B cell (primary cell): ENCODE measurements around the gene ITGB6. TPM values are rescaled to one million over a fixed set of nuclear protein-coding genes. Genes with fewer than 3 reads are reported as not detected.

Experiments used
- ATAC-seq: fragments of 200-7000 bp; cut with Tn5 transposase; one replicate; pipeline ENCODE4 v1.10.0; 2021; ENCODE audit warnings: low read depth, mild to moderate bottlenecking, moderate number of reproducible peaks, moderate library complexity
- CTCF ChIA-PET: fragments of 350-600 bp; sonication (Branson Sonifier 250); formaldehyde crosslinking; loops from one replicate; lab custom pipeline; 2021; ENCODE audit warnings: antibody characterized with exemption, inconsistent platforms; lab: Charles Lee
- POLR2A ChIA-PET: fragments of 350-600 bp; sonication (Branson Sonifier 250); formaldehyde crosslinking; loops from one replicate; lab custom pipeline; 2021; ENCODE audit warnings: antibody characterized with exemption; lab: Charles Lee
- DNase-seq: peaks from one replicate; pipeline ENCODE4 v3.0.0; 2013
- H2AFZ ChIP-seq: 2 replicates; pipeline ENCODE4 v1.6.1; 2012; ENCODE audit warnings: mild to moderate bottlenecking, low read depth, low read length; ENCODE audit not compliant: insufficient read depth, poor library complexity, severe bottlenecking
- H3K27ac ChIP-seq, 2 donors: 1 replicate in 1 of 2; 2 replicates in 1 of 2; pipeline ENCODE4 v1.5.1; 2012 to 2013; ENCODE audit warnings: low read length in 2 of 2, mild to moderate bottlenecking in 2 of 2, moderate library complexity in 1 of 2
- H3K27me3 ChIP-seq, 4 experiments: fragments of 200-600 bp in 1 of 4; sonication (generic) in 1 of 4; replicated peaks in 1 of 4; 1 replicate in 2 of 4; 2 replicates in 2 of 4; pipeline versions ENCODE4 v1.6.1 to v1.7.0; 2013 to 2016; ENCODE audit warnings: low read length in 3 of 4, mild to moderate bottlenecking in 2 of 4, mixed read lengths in 1 of 4, moderate library complexity in 1 of 4; ENCODE audit not compliant: insufficient read depth in 4 of 4, control insufficient read depth in 3 of 4; ENCODE audit errors: control extremely low read depth in 1 of 4
- H3K36me3 ChIP-seq, 2 experiments: replicated peaks in 1 of 2; 1 replicate in 1 of 2; 2 replicates in 1 of 2; pipeline versions ENCODE4 v1.6.1 to v1.7.1; 2013; ENCODE audit warnings: low read length in 1 of 2; ENCODE audit not compliant: insufficient read depth in 2 of 2, control insufficient read depth in 1 of 2; ENCODE audit errors: control extremely low read depth in 1 of 2, extremely low read depth in 1 of 2
- H3K4me1 ChIP-seq, 2 donors: fragments of 200-600 bp in 1 of 2; sonication (generic) in 1 of 2; 1 replicate in 1 of 2; 2 replicates in 1 of 2; pipeline versions ENCODE4 v1.5.1 to v1.6.1; 2013 to 2017; ENCODE audit warnings: low read length in 2 of 2; ENCODE audit not compliant: control insufficient read depth in 2 of 2, insufficient read depth in 2 of 2
- H3K4me2 ChIP-seq: replicated peaks from 2 replicates; pipeline ENCODE3; 2012; ENCODE audit warnings: mild to moderate bottlenecking, low read depth, low read length; ENCODE audit not compliant: poor library complexity, severe bottlenecking
- H3K4me3 ChIP-seq, 5 experiments: fragments of 200-600 bp in 1 of 5; sonication (generic) in 1 of 5; 1 replicate in 3 of 5; 2 replicates in 2 of 5; pipeline versions ENCODE4 v1.5.1 to v1.7.0; 2011 to 2016; ENCODE audit warnings: low read length in 4 of 5, mild to moderate bottlenecking in 4 of 5, low read depth in 2 of 5, control low read depth in 1 of 5, moderate library complexity in 1 of 5; ENCODE audit not compliant: insufficient read depth in 1 of 5; ENCODE audit errors: control extremely low read depth in 1 of 5, extremely low read depth in 1 of 5
- H3K79me2 ChIP-seq: fragments of 200-600 bp; sonication (generic); one replicate; pipeline ENCODE4 v1.6.0; 2016; ENCODE audit warnings: low read length; ENCODE audit not compliant: control insufficient read depth, insufficient read depth
- H3K9ac ChIP-seq: fragments of 200-600 bp; sonication (generic); 2 replicates; pipeline ENCODE4 v1.6.1; 2017; ENCODE audit warnings: mild to moderate bottlenecking, low read length, moderate library complexity
- H3K9me3 ChIP-seq, 3 donors: one replicate each; pipeline versions ENCODE4 v1.6.1 to v1.7.1; 2013; ENCODE audit warnings: low read length in 2 of 3; ENCODE audit not compliant: control insufficient read depth in 2 of 3, insufficient read depth in 1 of 3; ENCODE audit errors: control extremely low read depth in 1 of 3
- H4K20me1 ChIP-seq: 2 replicates; pipeline ENCODE4 v1.6.0; 2012; ENCODE audit warnings: mild to moderate bottlenecking, low read length; ENCODE audit not compliant: insufficient read depth, control insufficient read depth, poor library complexity, severe bottlenecking
- H3K27ac Mint-ChIP-seq: one replicate; pipeline ENCODE4 v1.8.0; 2021; ENCODE audit warnings: mixed read lengths
- H3K27me3 Mint-ChIP-seq: one replicate; pipeline ENCODE4 v1.8.0; 2021; ENCODE audit warnings: mixed read lengths
- H3K4me1 Mint-ChIP-seq: one replicate; pipeline ENCODE4 v1.8.0; 2021; ENCODE audit warnings: mixed read lengths
- H3K4me3 Mint-ChIP-seq: one replicate; pipeline ENCODE4 v1.8.0; 2021; ENCODE audit warnings: mixed read lengths
- H3K9me3 Mint-ChIP-seq: one replicate; pipeline ENCODE4 v1.8.0; 2022; ENCODE audit warnings: mixed read lengths; ENCODE audit not compliant: insufficient read depth
- EZH2 ChIP-seq: IDR thresholded peaks from 2 replicates; pipeline ENCODE4 v1.6.1; 2012; ENCODE audit warnings: borderline replicate concordance, low read depth, mild to moderate bottlenecking, moderate library complexity, low read length; ENCODE audit not compliant: insufficient read depth, poor library complexity, severe bottlenecking
- WGBS: methylation state at CpG from one replicate; pipeline ENCODE4 v1.1.5; 2013; ENCODE audit warnings: missing lambda C conversion rate; ENCODE audit not compliant: insufficient coverage; 5-methylcytosine and 5-hydroxymethylcytosine counted together
- intact Hi-C: fragments of 100-400 bp; cut with micrococcal nuclease; formaldehyde crosslinking; loops from one replicate; pipeline ENCODE4 v1.10.0; 2022
- polyA plus RNA-seq: library from polyadenylated mRNA; depleted of rRNA; stranded (reverse); fragments of >200 nt; gene quantifications from 2 replicates; pipeline ENCODE4 v1.2.3, GENCODE V29; 2012
- total RNA-seq, 2 donors: library from RNA; stranded (reverse); fragments of 120-200 nt in 1 of 2; gene quantifications; 1 replicate in 1 of 2; 2 replicates in 1 of 2; pipeline versions ENCODE4 v1.2.3 to v1.2.4, GENCODE V29; 2013 to 2022
- TF ChIP-seq, protein P1 (sequence below): fragments of 200-600 bp; IDR thresholded peaks from one replicate; pipeline ENCODE4 v1.8.0; 2022; ENCODE audit warnings: antibody characterized with exemption, mild to moderate bottlenecking

The ITGB6 gene
- total and polyA plus RNA-seq, 2 donors (not counting 1 experiment from before 2014, with no cell fraction given) = not detected

DNA sequence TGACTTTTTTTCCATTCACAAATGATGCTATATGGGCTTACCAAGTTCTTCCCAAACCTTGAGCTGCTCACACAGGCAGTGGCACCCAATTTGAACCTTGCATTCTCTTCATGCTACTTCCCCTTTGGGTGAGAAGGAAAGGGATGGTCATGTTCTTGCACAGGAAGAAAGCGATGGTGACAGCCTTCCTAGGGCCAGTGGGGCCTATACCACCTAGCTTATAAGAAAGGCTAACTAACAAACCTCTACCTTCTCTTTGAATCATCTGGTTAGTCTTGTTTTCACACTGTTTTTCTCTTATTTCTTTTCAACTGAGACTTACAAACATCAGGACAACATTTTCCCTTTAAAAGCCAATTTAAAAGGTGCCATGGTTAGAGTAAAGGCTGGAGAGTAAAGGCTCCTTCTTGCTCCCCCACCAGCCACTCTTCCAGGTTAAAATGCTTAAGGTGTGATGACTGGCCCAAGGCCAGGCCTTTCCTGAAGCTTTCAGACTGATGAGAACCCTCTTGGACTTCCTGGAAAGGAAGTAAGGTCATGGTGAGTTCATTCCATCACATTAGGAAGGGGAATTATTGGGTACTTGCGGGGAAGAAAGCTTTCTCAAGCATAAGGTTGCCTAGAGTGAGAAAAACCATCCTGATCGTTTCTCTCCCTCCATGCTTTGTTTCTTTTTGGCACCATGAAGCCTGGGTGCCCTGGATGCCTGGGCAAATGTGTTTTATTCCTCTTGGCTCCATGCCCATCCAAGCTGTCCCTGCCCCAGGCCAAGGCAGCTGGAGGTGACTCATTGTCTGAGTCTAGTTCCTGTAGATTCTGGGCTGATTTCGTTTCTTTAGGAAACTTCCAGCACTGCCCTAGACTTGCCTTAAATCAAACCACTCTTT is 41.4 kb upstream of the ITGB6 start:
- 100% methylated on average over 2 of the region's 4 CpGs for WGBS
- H3K9me3 Mint-ChIP-seq = no peaks in the 10 kb centered on the region
- H3K27ac Mint-ChIP-seq = no peak overlapping the region
- TF ChIP-seq, protein P1, sequence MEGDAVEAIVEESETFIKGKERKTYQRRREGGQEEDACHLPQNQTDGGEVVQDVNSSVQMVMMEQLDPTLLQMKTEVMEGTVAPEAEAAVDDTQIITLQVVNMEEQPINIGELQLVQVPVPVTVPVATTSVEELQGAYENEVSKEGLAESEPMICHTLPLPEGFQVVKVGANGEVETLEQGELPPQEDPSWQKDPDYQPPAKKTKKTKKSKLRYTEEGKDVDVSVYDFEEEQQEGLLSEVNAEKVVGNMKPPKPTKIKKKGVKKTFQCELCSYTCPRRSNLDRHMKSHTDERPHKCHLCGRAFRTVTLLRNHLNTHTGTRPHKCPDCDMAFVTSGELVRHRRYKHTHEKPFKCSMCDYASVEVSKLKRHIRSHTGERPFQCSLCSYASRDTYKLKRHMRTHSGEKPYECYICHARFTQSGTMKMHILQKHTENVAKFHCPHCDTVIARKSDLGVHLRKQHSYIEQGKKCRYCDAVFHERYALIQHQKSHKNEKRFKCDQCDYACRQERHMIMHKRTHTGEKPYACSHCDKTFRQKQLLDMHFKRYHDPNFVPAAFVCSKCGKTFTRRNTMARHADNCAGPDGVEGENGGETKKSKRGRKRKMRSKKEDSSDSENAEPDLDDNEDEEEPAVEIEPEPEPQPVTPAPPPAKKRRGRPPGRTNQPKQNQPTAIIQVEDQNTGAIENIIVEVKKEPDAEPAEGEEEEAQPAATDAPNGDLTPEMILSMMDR = no peak
- no peak for TF ChIP-seq EZH2
- intact Hi-C loops = no loop called here
- Histone ChIP-seq H2AFZ (no peak overlapping the region), H3K36me3 (no peaks in the 10 kb centered on the region), H3K27me3 (peaks cover 0 to 3% (median 0%) of the 10 kb centered on the region in 4 experiments), H3K9ac (no peak overlapping the region), H3K4me1 (no peaks in the 10 kb centered on the region), H3K27ac (no peak overlapping the region), H3K79me2 (no peaks in the 10 kb centered on the region), H3K4me3 (no peak overlapping the region), H3K9me3 (no peaks in the 10 kb centered on the region), H4K20me1 (no peaks in the 10 kb centered on the region), H3K4me2 (no peak overlapping the region)
- peaks cover 9% of the 10 kb centered on the region for H3K27me3 Mint-ChIP-seq
- ChIA-PET POLR2A (no interaction called here), CTCF (interaction anchor here (1.1 to 2.6 kb wide), 3 partner anchors 10 to 29 kb away, joined by 4 to 12 read pairs (median 4); no protein-coding TSS in a partner anchor)
- ATAC-seq = no peak
- H3K4me1 Mint-ChIP-seq = no peaks in the 10 kb centered on the region
- no peak overlapping the region for H3K4me3 Mint-ChIP-seq
- no peak for DNase-seq

DNA sequence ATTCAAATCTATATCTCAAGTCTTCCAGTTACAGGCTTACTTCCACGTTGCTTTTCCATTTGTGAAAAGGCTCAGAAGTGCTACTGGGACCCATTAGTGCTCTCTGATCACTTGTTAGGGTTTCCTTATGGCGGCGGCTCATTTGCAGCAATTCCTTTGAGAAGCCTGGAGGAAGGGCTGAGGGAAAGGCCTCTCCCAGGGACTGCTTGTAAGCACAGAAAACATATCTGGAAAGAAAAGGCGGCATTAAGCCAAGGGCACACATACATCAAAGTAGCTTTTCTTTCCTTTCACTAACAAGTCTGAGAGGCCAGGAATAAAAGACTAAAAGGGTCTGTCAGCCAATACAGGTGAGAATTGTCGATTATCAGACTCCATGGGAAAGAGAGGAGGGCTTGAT is 39.4 kb upstream of the ITGB6 start:
- TF ChIP-seq, protein P1 = no peak
- TF ChIP-seq EZH2 = no peak
- DNase-seq = no peak
- H3K27ac ChIP-seq = no peak overlapping the region
- H3K27ac Mint-ChIP-seq = no peak overlapping the region
- POLR2A ChIA-PET = no interaction called here
- H2AFZ ChIP-seq = no peak overlapping the region
- H3K9ac ChIP-seq = no peak overlapping the region
- H3K79me2 ChIP-seq = no peaks in the 10 kb centered on the region
- no peak for ATAC-seq
- H3K4me2 ChIP-seq = no peak overlapping the region
- peaks cover 9% of the 10 kb centered on the region for H3K27me3 Mint-ChIP-seq
- H4K20me1 ChIP-seq = no peaks in the 10 kb centered on the region
- H3K4me3 Mint-ChIP-seq = no peak overlapping the region
- no peaks in the 10 kb centered on the region for H3K9me3 Mint-ChIP-seq
- H3K27me3 ChIP-seq = peaks cover 0 to 3% (median 0%) of the 10 kb centered on the region in 4 experiments
- 92% methylated on average over 3 of the region's 5 CpGs for WGBS
- H3K4me1 ChIP-seq = no peaks in the 10 kb centered on the region
- no peaks in the 10 kb centered on the region for H3K9me3 ChIP-seq
- CTCF ChIA-PET = interaction anchor here (1.9 to 2.6 kb wide), 2 partner anchors 12 to 31 kb away, joined by 4 to 12 read pairs; no protein-coding TSS in a partner anchor
- H3K4me1 Mint-ChIP-seq = no peaks in the 10 kb centered on the region
- no peak overlapping the region for H3K4me3 ChIP-seq
- intact Hi-C loops = no loop called here
- H3K36me3 ChIP-seq = no peaks in the 10 kb centered on the region
